ENCODE results near the gene CADM2. TPM values are rescaled to one million over a fixed set of nuclear protein-coding genes. Genes with fewer than 3 reads are reported as not detected.

The CADM2 gene
- total RNA-seq, 1 experiment from 2014 or later: 10.9 TPM

GRCh38 chr3:85330071-85330470 is 371.3 kb downstream of the CADM2 start:
- no peak for TF ChIP-seq CTCF (conservative IDR thresholded peaks at IDR 0.05)
- no peaks in the 10 kb centered on the region for H3K27me3 Mint-ChIP-seq (ENCODE audit: low read depth)

More at GRCh38 chr3:85330071-85330470, 371.3 kb downstream of the CADM2 start:
- Mint-ChIP-seq H3K36me3 (ENCODE audit: insufficient read depth in 1 of 3, low read depth in 3 of 3) (no peaks in the 10 kb centered on the region), H3K4me1 (no peaks in the 10 kb centered on the region), H3K9me3 (no peaks in the 10 kb centered on the region), H3K4me3 (no peak overlapping the region), H3K27ac (no peak overlapping the region)
- no peak overlapping the region for H3T11ph ChIP-seq (ENCODE audit: low read length)
- H3K4me1 ChIP-seq (ENCODE audit: insufficient read depth, low read length): no peaks in the 10 kb centered on the region
- no peak overlapping the region for H2BK120ac ChIP-seq (ENCODE audit: low read depth, low read length, poor library complexity, severe bottlenecking)
- no peaks in the 10 kb centered on the region for H4K20me1 ChIP-seq (ENCODE audit: control insufficient read depth, insufficient read depth, insufficient read length)
- H2AK5ac ChIP-seq (ENCODE audit: insufficient read length, low read length): no peak overlapping the region
- H3K56ac ChIP-seq (ENCODE audit: insufficient read length, low read depth, low read length): no peak overlapping the region
- no peaks in the 10 kb centered on the region for H3K27me3 ChIP-seq (ENCODE audit: insufficient read depth, low read length)
- no peak for DNase-seq
- H4K5ac ChIP-seq (ENCODE audit: insufficient read length, low read depth, low read length): no peak overlapping the region
- H2BK5ac ChIP-seq (ENCODE audit: insufficient read length, low read length): no peak overlapping the region
- H3K79me2 ChIP-seq (ENCODE audit: insufficient read depth, low read length): no peaks in the 10 kb centered on the region
- no peaks in the 10 kb centered on the region for H3K79me1 ChIP-seq (ENCODE audit: insufficient read depth, low read depth, low read length, poor library complexity, severe bottlenecking)
- no peak overlapping the region for H3K27ac ChIP-seq (ENCODE audit: insufficient read length, low read depth, low read length)
- WGBS (ENCODE audit: extremely low coverage, insufficient read length, low lambda C conversion rate): no CpG with 5 or more reads among the region's 2 CpGs
- no peak overlapping the region for H3K18ac ChIP-seq (ENCODE audit: insufficient read length, low read depth, low read length)
- H3K9ac ChIP-seq (ENCODE audit: extremely low read depth, insufficient read length, low read length): no peak overlapping the region
- no peaks in the 10 kb centered on the region for H3K23me2 ChIP-seq (ENCODE audit: insufficient read length, low read depth, low read length, poor library complexity, severe bottlenecking)
- H4K8ac ChIP-seq (replicated peaks; ENCODE audit: insufficient read length, low read depth, low read length): no peak overlapping the region
- H3K14ac ChIP-seq (ENCODE audit: insufficient read depth, low read length): no peak overlapping the region
- H2BK12ac ChIP-seq (ENCODE audit: insufficient read length, low read depth, low read length): no peak overlapping the region
- H3K23ac ChIP-seq (ENCODE audit: insufficient read length, low read depth, low read length): no peak overlapping the region
- H4K91ac ChIP-seq (ENCODE audit: insufficient read length, low read depth, low read length): no peak overlapping the region
- H2BK20ac ChIP-seq (ENCODE audit: low read depth, low read length, poor library complexity, severe bottlenecking): no peak overlapping the region
- no peaks in the 10 kb centered on the region for H3K9me3 ChIP-seq (ENCODE audit: control insufficient read depth, low read depth, low read length)
- no peak overlapping the region for H3K4me2 ChIP-seq (ENCODE audit: insufficient read depth, insufficient read length, low read length)
- no peak overlapping the region for H2AFZ ChIP-seq (ENCODE audit: low read length)
- H3K4ac ChIP-seq (ENCODE audit: low read depth, low read length): no peak overlapping the region
- H2BK15ac ChIP-seq (ENCODE audit: low read depth, low read length): no peak overlapping the region

Measured in H9 (cell line).